Body of pancreas (tissue), 4 donors: Measurements from ENCODE around the gene SLC25A6.
"Not testable (repeated sequence)": the region's sequence is repeated elsewhere in the genome, so short reads cannot be mapped to it uniquely, and the experiment has no call there.

ENCODE experiments used
- CTCF ChIP-seq, 7 experiments: fragments of 450-650 bp in 4 of 7; fragments of 200-600 bp in 3 of 7; sonication (generic) in 3 of 7; IDR thresholded peaks; one replicate each; pipeline ENCODE4 v1.5.1; 2016 to 2019; ENCODE audit warnings: antibody characterized with exemption in 7 of 7
- POLR2A ChIP-seq, 3 donors: fragments of 450-650 bp; IDR thresholded peaks; one replicate each; pipeline ENCODE4 v1.6.1; 2016; ENCODE audit warnings: antibody characterized with exemption in 3 of 3, mild to moderate bottlenecking in 2 of 3

- TF ChIP-seq CTCF, POLR2A (IDR thresholded peaks at IDR 0.05): not testable (repeated sequence)
These were observed 25.6 kb downstream of the SLC25A6 start for GRCh38 chrX:1366363-1366762.
